Prostate gland (tissue), 2 donors: ENCODE measurements around the gene BAZ1B. TPM values are rescaled to one million over a fixed set of nuclear protein-coding genes. Genes with fewer than 3 reads are reported as not detected.
"Not testable (repeated sequence)": the region's sequence is repeated elsewhere in the genome, so short reads cannot be mapped to it uniquely, and the experiment has no call there.

Source experiments
- DNase-seq: peaks from one replicate; pipeline ENCODE4 v3.0.0-alpha.2; 2019; ENCODE audit warnings: low spot score
- H3K27ac ChIP-seq, 2 donors: fragments of 200-600 bp; sonication (generic); 2 replicates each; pipeline ENCODE4 v1.5.1; 2017 to 2019
- H3K27me3 ChIP-seq: fragments of 200-600 bp; sonication (generic); replicated peaks from 2 replicates; pipeline ENCODE4 v1.5.1; 2019; ENCODE audit not compliant: insufficient read depth
- H3K36me3 ChIP-seq, 2 donors: fragments of 200-600 bp; sonication (generic); 1 replicate in 1 of 2; 2 replicates in 1 of 2; pipeline versions ENCODE4 v1.5.1 to v1.8.1; 2017 to 2019
- H3K4me1 ChIP-seq: fragments of 200-600 bp; sonication (generic); replicated peaks from 2 replicates; pipeline ENCODE4 v1.5.1; 2019
- H3K4me3 ChIP-seq, 2 donors: fragments of 200-600 bp; sonication (generic); 2 replicates each; pipeline ENCODE4 v1.5.1; 2017 to 2019
- H3K9me3 ChIP-seq: fragments of 200-600 bp; sonication (generic); 2 replicates; pipeline ENCODE4 v1.5.1; 2017
- CTCF ChIP-seq, 4 experiments: fragments of 200-600 bp in 2 of 4; fragments of 450-650 bp in 2 of 4; sonication (generic) in 2 of 4; IDR thresholded peaks; 1 replicate in 3 of 4; 2 replicates in 1 of 4; pipeline ENCODE4 v1.5.1; 2016 to 2019; ENCODE audit warnings: antibody characterized with exemption in 4 of 4, mild to moderate bottlenecking in 2 of 4, moderate library complexity in 2 of 4
- POLR2A ChIP-seq: fragments of 450-650 bp; IDR thresholded peaks from one replicate; pipeline ENCODE4 v1.6.1; 2016; ENCODE audit warnings: antibody characterized with exemption, mild to moderate bottlenecking
- POLR2AphosphoS5 ChIP-seq: sonication (generic); formaldehyde crosslinking; IDR thresholded peaks from one replicate; pipeline ENCODE4 v1.6.1; 2017; ENCODE audit warnings: antibody characterized with exemption
- WGBS: methylation state at CpG from one replicate; pipeline ENCODE4 v1.1.5; 2018; 5-methylcytosine and 5-hydroxymethylcytosine counted together
- intact Hi-C: fragments of 100-400 bp; cut with DNase I; formaldehyde crosslinking; loops from one replicate; pipeline ENCODE4 v1.14.2; 2022
- total RNA-seq, 2 donors: library from RNA; depleted of rRNA; stranded (reverse); fragments of >200 nt; gene quantifications; one replicate each; pipeline ENCODE4 v1.1.0, GENCODE V29; 2016

Gene BAZ1B
- total RNA-seq, 2 donors from 2014 or later = 43.4 to 56.4 TPM

DNA sequence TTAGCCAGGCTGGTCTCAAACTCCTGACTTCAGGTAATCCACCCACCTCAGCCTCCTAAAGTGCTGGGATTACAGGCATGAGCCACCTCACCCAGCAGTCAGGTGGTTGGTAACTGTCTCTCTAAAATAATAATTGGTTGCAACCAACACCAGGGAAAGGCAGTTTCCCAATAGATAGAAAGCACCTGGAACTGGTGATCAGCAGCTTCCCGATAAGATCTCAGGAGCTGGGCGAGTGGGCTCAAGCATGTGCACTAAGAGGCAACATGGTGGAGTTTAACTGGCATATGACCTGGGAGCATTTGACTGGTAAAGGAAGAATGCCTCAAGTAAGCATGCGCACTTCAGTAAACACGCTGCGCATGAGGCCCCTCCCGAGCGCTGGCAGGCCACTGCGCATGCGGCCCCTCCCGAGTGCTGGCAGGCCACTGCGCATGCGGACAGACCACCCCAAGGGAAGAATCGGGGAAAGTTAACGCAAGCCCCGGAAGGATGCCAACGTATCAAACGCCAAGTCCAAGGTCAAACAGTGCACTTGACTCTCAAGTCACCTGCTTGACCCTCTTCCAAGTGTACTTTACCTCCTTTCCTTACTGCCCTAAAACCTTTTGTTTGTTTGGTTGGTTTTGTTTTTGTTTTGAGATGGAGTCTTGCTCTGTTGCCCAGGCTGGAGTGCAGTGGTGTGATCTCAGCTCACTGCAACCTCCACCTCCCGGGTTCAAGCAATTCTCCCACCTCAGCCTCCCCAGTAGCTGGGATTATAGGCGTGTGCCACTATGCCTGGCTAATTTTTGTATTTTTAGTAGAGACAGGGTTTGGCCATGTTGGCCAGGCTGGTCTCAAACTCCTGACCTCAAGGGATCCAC lies 122.7 kb downstream of the BAZ1B start:
- H3K27ac ChIP-seq = not testable (repeated sequence)

GRCh38 chr7:73397521-73398281 lies 124.4 kb downstream of the BAZ1B start:
- WGBS = 20% methylated on average over 14 of the region's 14 CpGs
- Histone ChIP-seq H3K9me3 (no peaks in the 10 kb centered on the region), H3K27ac (no peak overlapping the region), H3K4me1 (no peaks in the 10 kb centered on the region), H3K4me3 (no peak overlapping the region), H3K27me3 (no peaks in the 10 kb centered on the region), H3K36me3 (no peaks in the 10 kb centered on the region)
- DNase-seq = no peak
- TF ChIP-seq POLR2AphosphoS5 (no peak), CTCF (IDR thresholded peaks at IDR 0.05) (no peak), POLR2A (no peak)
- intact Hi-C loops = no loop called here

More for the DNA sequence above, 122.7 kb downstream of the BAZ1B start:
- H3K27me3 ChIP-seq, H3K4me1 ChIP-seq, H3K9me3 ChIP-seq, H3K4me3 ChIP-seq, intact Hi-C loops, H3K36me3 ChIP-seq: not testable (repeated sequence)
- TF ChIP-seq POLR2AphosphoS5 = peak; percentile 74
- DNase-seq = peak; percentile 53
- 58% methylated on average over 19 of the region's 19 CpGs for whole genome bisulfite sequencing

GRCh38 chr7:73395538-73396503 lies 126.3 kb downstream of the BAZ1B start:
- no peaks in the 10 kb centered on the region for H3K36me3 ChIP-seq
- no peak for DNase-seq
- H3K27me3 ChIP-seq = no peaks in the 10 kb centered on the region
- no peak overlapping the region for H3K27ac ChIP-seq
- 77% methylated on average over 20 of the region's 21 CpGs for WGBS
- H3K4me3 ChIP-seq = no peak overlapping the region
- intact Hi-C loops = no loop called here
- H3K4me1 ChIP-seq = no peaks in the 10 kb centered on the region
- TF ChIP-seq POLR2AphosphoS5 = no peak
- TF ChIP-seq CTCF (IDR thresholded peaks at IDR 0.05) = no peak
- TF ChIP-seq POLR2A = no peak
- no peaks in the 10 kb centered on the region for H3K9me3 ChIP-seq

DNA sequence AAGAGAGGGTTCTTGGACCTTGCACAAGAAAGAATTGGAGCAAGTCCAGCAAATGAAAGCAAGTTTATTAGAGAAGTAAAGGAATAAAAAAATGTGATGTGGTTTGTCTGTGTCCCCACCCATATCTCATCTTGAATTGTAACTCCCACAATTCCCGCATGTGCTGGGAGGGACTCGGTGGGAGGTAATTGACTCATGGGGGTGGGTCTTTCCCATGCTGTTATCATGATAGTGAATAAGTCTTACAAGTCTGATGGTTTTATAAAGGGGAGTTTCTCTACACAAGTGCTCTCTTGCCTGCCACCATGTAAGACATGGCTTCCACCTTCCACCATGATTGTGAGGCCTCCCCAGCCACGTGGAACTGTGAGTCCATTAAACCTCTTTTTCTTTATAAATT lies 127.7 kb downstream of the BAZ1B start:
- no peak for TF ChIP-seq POLR2AphosphoS5
- TF ChIP-seq CTCF (IDR thresholded peaks at IDR 0.05) = no peak
- TF ChIP-seq POLR2A = no peak
- no peak overlapping the region for H3K4me3 ChIP-seq
- H3K36me3 ChIP-seq = no peaks in the 10 kb centered on the region
- no peaks in the 10 kb centered on the region for H3K27me3 ChIP-seq
- DNase-seq = no peak
- WGBS = 41% methylated on average over 3 of the region's 3 CpGs
- H3K4me1 ChIP-seq = no peaks in the 10 kb centered on the region
- H3K9me3 ChIP-seq = no peaks in the 10 kb centered on the region
- H3K27ac ChIP-seq = no peak overlapping the region
- intact Hi-C loops = no loop called here

- Histone ChIP-seq H3K27ac (no peak overlapping the region), H3K4me1 (no peaks in the 10 kb centered on the region), H3K27me3 (no peaks in the 10 kb centered on the region), H3K36me3 (no peaks in the 10 kb centered on the region), H3K4me3 (no peak overlapping the region), H3K9me3 (no peaks in the 10 kb centered on the region)
- no peak for DNase-seq
- intact Hi-C loops = no loop called here
- TF ChIP-seq CTCF (IDR thresholded peaks at IDR 0.05) (no peak), POLR2A (no peak), POLR2AphosphoS5 (no peak)
- WGBS = 53% methylated on average over 2 of the region's 2 CpGs
Measured at GRCh38 chr7:73391396-73391795, 130.7 kb downstream of the BAZ1B start.
